H1 (cell line): ENCODE measurements around the gene CHCHD6. TPM values are rescaled to one million over a fixed set of nuclear protein-coding genes. Genes with fewer than 3 reads are reported as not detected.

ENCODE experiments used
- MAX ChIP-seq: IDR thresholded peaks from 2 replicates; pipeline ENCODE4 v1.6.1; 2012; ENCODE audit warnings: inconsistent platforms
- NANOG ChIP-seq: IDR thresholded peaks from 2 replicates; pipeline ENCODE4 v1.6.1; 2011; ENCODE audit warnings: low read length, low read depth, mild to moderate bottlenecking, inconsistent platforms; ENCODE audit not compliant: insufficient read depth, poor library complexity, severe bottlenecking
- SP4 ChIP-seq: IDR thresholded peaks from 2 replicates; pipeline ENCODE4 v1.6.1; 2012; ENCODE audit warnings: low read length, inconsistent platforms
- polyA plus RNA-seq, 7 experiments: library from polyadenylated mRNA; depleted of rRNA in 3 of 7; stranded (reverse) in 5 of 7; unstranded in 2 of 7; fragments of >200 nt in 5 of 7; fragments of 200-250 nt in 2 of 7; gene quantifications; 1 replicate in 5 of 7; 2 replicates in 1 of 7; 4 replicates in 1 of 7; pipeline versions ENCODE4 v1.2.1 to v1.2.3, GENCODE V29; 2011 to 2013; ENCODE audit warnings: missing spikeins in 2 of 7, mixed read lengths in 2 of 7
- total RNA-seq: library from RNA; stranded (reverse); fragmentation: NEBNext Ultra II Directional; extraction: Animal tissue kit (Norgen Biotek cat#: 25700); gene quantifications from 2 replicates; pipeline ENCODE4 v1.2.1, GENCODE V29; 2021

CHCHD6 gene
- total and polyA plus RNA-seq, 2 of the 8 experiments (the other 6 are each of a cell fraction or from before 2014, with no cell fraction given), result 32.4 to 37.6 TPM

GRCh38 chr3:126991366-126992200 is 287.5 kb downstream of the CHCHD6 start (continued):
- no peak for TF ChIP-seq NANOG
- TF ChIP-seq SP4, result no peak
- TF ChIP-seq MAX, result no peak
- TF ChIP-seq, all 59 proteins: peak for 0
